Natural killer cell (primary cell): ENCODE data around the gene KIF12. TPM values are rescaled to one million over a fixed set of nuclear protein-coding genes. Genes with fewer than 3 reads are reported as not detected.

ENCODE experiments used
- ATAC-seq, 3 donors: fragments of 150-1000 bp in 2 of 3; fragments of 200-7000 bp in 1 of 3; cut with Tn5 transposase; 1 replicate in 1 of 3; 2 replicates in 2 of 3; pipeline ENCODE4 v1.10.0; 2021; ENCODE audit warnings: mild to moderate bottlenecking in 2 of 3, moderate library complexity in 2 of 3
- DNase-seq, 2 donors: peaks; one replicate each; pipeline versions ENCODE4 v3.0.0 to v3.0.0-alpha.2; 2013 to 2021; ENCODE audit warnings: mixed read lengths in 1 of 2
- H3K27ac ChIP-seq: one replicate; pipeline ENCODE4 v1.5.1; 2013; ENCODE audit warnings: mild to moderate bottlenecking, low read length
- H3K27me3 ChIP-seq: one replicate; pipeline ENCODE4 v1.6.1; 2013; ENCODE audit warnings: low read length; ENCODE audit not compliant: control insufficient read depth, insufficient read depth
- H3K36me3 ChIP-seq: one replicate; pipeline ENCODE4 v1.6.1; 2013; ENCODE audit warnings: low read length; ENCODE audit not compliant: control insufficient read depth, insufficient read depth
- H3K4me1 ChIP-seq: one replicate; pipeline ENCODE4 v1.6.1; 2013; ENCODE audit warnings: low read length; ENCODE audit not compliant: control insufficient read depth, insufficient read depth
- H3K4me3 ChIP-seq: one replicate; pipeline ENCODE4 v1.5.1; 2013; ENCODE audit warnings: low read length
- H3K9me3 ChIP-seq: one replicate; pipeline ENCODE4 v1.6.1; 2013; ENCODE audit warnings: low read length; ENCODE audit not compliant: control insufficient read depth, insufficient read depth
- H3K27ac Mint-ChIP-seq, 2 donors: one replicate each; pipeline ENCODE4 v1.8.0; 2022; ENCODE audit warnings: mild to moderate bottlenecking in 2 of 2, mixed read lengths in 2 of 2, moderate library complexity in 1 of 2
- H3K27me3 Mint-ChIP-seq, 2 donors: one replicate each; pipeline ENCODE4 v1.8.0; 2022; ENCODE audit warnings: low read depth in 2 of 2, mixed read lengths in 2 of 2
- H3K36me3 Mint-ChIP-seq: one replicate; pipeline ENCODE4 v1.8.0; 2022; ENCODE audit warnings: mixed read lengths
- H3K4me1 Mint-ChIP-seq, 2 donors: one replicate each; pipeline ENCODE4 v1.8.0; 2022; ENCODE audit warnings: mixed read lengths in 2 of 2
- H3K4me3 Mint-ChIP-seq: one replicate; pipeline ENCODE4 v1.8.0; 2022; ENCODE audit warnings: mild to moderate bottlenecking, moderate library complexity, mixed read lengths
- H3K9me3 Mint-ChIP-seq, 2 donors: one replicate each; pipeline ENCODE4 v1.8.0; 2022; ENCODE audit warnings: mixed read lengths in 2 of 2
- CTCF ChIP-seq: fragments of 200-600 bp; IDR thresholded peaks from one replicate; pipeline ENCODE4 v1.8.0; 2022; ENCODE audit warnings: antibody characterized with exemption
- WGBS: methylation state at CpG from one replicate; pipeline ENCODE4 v1.1.7; 2013; ENCODE audit warnings: missing lambda C conversion rate; ENCODE audit not compliant: insufficient coverage; 5-methylcytosine and 5-hydroxymethylcytosine counted together
- intact Hi-C: fragments of 100-400 bp; cut with micrococcal nuclease; formaldehyde crosslinking; loops from one replicate; pipeline ENCODE4 v1.14.2; 2022
- total RNA-seq, 4 donors: library from RNA; stranded (reverse); fragments of 120-200 nt in 1 of 4; gene quantifications; one replicate each; pipeline versions ENCODE4 v1.2.3 to v1.2.4, GENCODE V29; 2013 to 2022

The KIF12 gene
- total RNA-seq, 3 donors from 2014 or later (not counting 1 experiment from before 2014, with no cell fraction given): not detected

GRCh38 chr9:114124666-114125475, 25.8 kb upstream of the KIF12 start:
- intact Hi-C loops: no loop called here
- H3K9me3 ChIP-seq: peaks cover 6% of the 10 kb centered on the region
- Mint-ChIP-seq H3K4me1 (no peaks in the 10 kb centered on the region), H3K9me3 (peaks cover 2 to 5% of the 10 kb centered on the region in 2 donors), H3K27ac (no peak overlapping the region), H3K4me3 (no peak overlapping the region), H3K36me3 (no peaks in the 10 kb centered on the region), H3K27me3 (peaks cover 16 to 26% of the 10 kb centered on the region in 2 donors)
- no peak overlapping the region for H3K27ac ChIP-seq
- WGBS: 89% methylated on average over 8 of the region's 13 CpGs
- TF ChIP-seq CTCF: no peak
- no peak for ATAC-seq
- H3K27me3 ChIP-seq: no peaks in the 10 kb centered on the region
- no peak overlapping the region for H3K4me3 ChIP-seq
- no peaks in the 10 kb centered on the region for H3K36me3 ChIP-seq
- DNase-seq: no peak
- H3K4me1 ChIP-seq: no peaks in the 10 kb centered on the region

GRCh38 chr9:114124138-114124537, 25.0 kb upstream of the KIF12 start:
- intact Hi-C loops: no loop called here
- Histone ChIP-seq H3K4me1 (no peaks in the 10 kb centered on the region), H3K36me3 (no peaks in the 10 kb centered on the region), H3K9me3 (peaks cover 6% of the 10 kb centered on the region), H3K27ac (no peak overlapping the region), H3K27me3 (no peaks in the 10 kb centered on the region), H3K4me3 (no peak overlapping the region)
- H3K27me3 Mint-ChIP-seq: peaks cover 16 to 26% of the 10 kb centered on the region in 2 donors
- H3K36me3 Mint-ChIP-seq: no peaks in the 10 kb centered on the region
- no peak overlapping the region for H3K27ac Mint-ChIP-seq
- no peak for TF ChIP-seq CTCF
- H3K4me3 Mint-ChIP-seq: no peak overlapping the region
- no peak for ATAC-seq
- peaks cover 2 to 5% of the 10 kb centered on the region in 2 donors for H3K9me3 Mint-ChIP-seq
- H3K4me1 Mint-ChIP-seq: no peaks in the 10 kb centered on the region
- DNase-seq: no peak
- WGBS: 77% methylated on average over 1 of the region's 1 CpG

- H3K9me3 Mint-ChIP-seq: peaks cover 2 to 5% of the 10 kb centered on the region in 2 donors
- no peak overlapping the region for H3K27ac Mint-ChIP-seq
- 87% methylated on average over 9 of the region's 9 CpGs for WGBS
Observed at GRCh38 chr9:114123031-114123977, 24.2 kb upstream of the KIF12 start.

More at GRCh38 chr9:114123031-114123977, 24.2 kb upstream of the KIF12 start:
- H3K4me1 Mint-ChIP-seq: no peaks in the 10 kb centered on the region
- intact Hi-C loops: no loop called here
- peaks cover 6% of the 10 kb centered on the region for H3K9me3 ChIP-seq
- ATAC-seq (no peak), DNase-seq (no peak)
- TF ChIP-seq CTCF: no peak
- H3K36me3 Mint-ChIP-seq: no peaks in the 10 kb centered on the region
- H3K4me3 Mint-ChIP-seq: no peak overlapping the region
- H3K27me3 ChIP-seq: no peaks in the 10 kb centered on the region
- H3K36me3 ChIP-seq: no peaks in the 10 kb centered on the region
- no peaks in the 10 kb centered on the region for H3K4me1 ChIP-seq
- no peak overlapping the region for H3K27ac ChIP-seq
- no peak overlapping the region for H3K4me3 ChIP-seq
- H3K27me3 Mint-ChIP-seq: peaks cover 13 to 22% of the 10 kb centered on the region in 2 donors
